ENCODE data around the gene LSM14B.
"Not testable (repeated sequence)": the region's sequence is repeated elsewhere in the genome, so short reads cannot be mapped to it uniquely, and the experiment has no call there.

The LSM14B gene

DNA sequence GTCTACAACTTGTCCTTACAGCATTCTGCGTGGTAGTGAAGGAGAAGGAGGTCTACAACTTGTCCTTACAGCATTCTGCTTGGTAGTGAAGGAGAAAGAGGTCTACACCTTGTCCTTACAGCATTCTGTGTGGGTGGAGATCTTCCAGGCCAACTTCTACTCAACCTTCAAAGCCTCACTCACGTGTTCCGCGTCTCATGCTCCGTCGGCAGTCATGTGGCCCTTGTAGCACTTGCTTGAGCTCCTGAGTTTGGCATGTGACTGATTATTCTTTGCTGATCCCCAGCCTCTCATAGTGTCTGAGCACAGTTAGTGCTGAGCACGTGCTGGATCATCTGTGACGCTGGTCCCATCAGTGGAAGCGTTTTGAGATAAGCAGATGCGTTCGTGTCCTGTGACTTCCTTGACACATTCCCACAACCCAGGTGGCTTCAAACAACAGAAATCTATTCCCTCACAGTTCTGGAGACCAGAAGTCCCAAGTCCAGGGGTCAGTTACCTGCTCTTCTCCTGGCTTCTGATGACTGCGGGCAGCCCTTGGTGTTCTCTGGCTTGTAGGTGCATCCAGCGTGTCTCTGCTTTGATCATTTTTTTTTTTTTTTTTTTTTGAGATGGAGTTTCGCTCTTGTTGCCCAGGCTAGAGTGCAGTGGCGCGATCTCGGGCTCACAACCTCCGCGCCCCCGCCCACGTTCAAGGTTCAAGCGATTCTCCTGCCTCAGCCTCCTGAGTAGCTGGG, 23.9 kb downstream of the LSM14B start:
- Mint-ChIP-seq H3K4me3 (no peak overlapping the region), H3K27ac (no peak overlapping the region), H3K36me3 (no peaks in the 10 kb centered on the region), H3K9me3 (no peaks in the 10 kb centered on the region), H3K27me3 (no peaks in the 10 kb centered on the region), H3K4me1 (peaks cover 37% of the 10 kb centered on the region)

DNA sequence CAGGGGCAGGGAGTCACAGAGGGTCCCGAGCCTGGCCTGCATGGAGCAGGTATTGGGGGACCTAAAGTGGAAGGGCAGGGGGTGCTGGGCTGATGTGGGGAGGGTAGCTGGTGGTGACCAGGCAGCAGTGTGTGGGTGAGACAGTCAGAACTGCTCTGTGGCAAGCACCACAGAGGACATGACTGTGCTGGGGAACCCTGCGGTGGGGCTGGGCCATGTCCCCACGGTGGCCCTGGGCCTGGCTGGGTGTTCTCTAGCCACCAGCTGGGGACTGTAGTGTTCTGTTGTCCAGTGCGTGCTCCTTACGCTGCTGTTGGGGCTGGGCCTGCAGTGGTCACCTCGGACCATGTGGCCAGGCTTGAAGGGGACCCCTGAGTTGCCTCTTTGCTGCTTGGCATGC, 24.9 kb downstream of the LSM14B start:
- H3K4me1 Mint-ChIP-seq = peaks cover 28% of the 10 kb centered on the region
- H3K4me3 Mint-ChIP-seq = no peak overlapping the region
- H3K27me3 Mint-ChIP-seq = no peaks in the 10 kb centered on the region
- no peaks in the 10 kb centered on the region for H3K36me3 Mint-ChIP-seq
- no peaks in the 10 kb centered on the region for H3K9me3 Mint-ChIP-seq
- no peak overlapping the region for H3K27ac Mint-ChIP-seq

DNA sequence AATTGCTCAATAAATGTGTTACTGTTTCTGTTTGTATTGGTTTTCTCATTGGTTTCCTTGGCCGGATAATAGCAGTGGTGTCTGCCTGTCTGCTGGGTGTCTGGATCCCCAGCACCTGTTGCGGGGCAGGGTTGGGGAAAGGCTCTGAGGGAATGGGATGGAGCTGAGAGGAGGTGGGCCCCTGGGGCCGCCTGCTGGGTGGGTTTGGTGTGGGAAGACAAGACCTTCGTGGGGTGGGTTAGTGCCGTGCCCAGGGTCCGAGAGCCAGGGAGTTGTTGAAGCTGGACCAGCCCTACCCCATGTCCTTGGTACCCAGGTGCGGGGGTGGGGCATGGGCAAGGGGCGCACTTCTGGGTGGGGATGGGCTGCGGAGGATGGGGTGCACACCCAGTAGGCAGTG, 25.3 kb downstream of the LSM14B start:
- no peaks in the 10 kb centered on the region for H3K27me3 Mint-ChIP-seq
- H3K27ac Mint-ChIP-seq = no peak overlapping the region
- peaks cover 1% of the 10 kb centered on the region for H3K36me3 Mint-ChIP-seq
- peaks cover 28% of the 10 kb centered on the region for H3K4me1 Mint-ChIP-seq
- no peak overlapping the region for H3K4me3 Mint-ChIP-seq
- no peaks in the 10 kb centered on the region for H3K9me3 Mint-ChIP-seq

DNA sequence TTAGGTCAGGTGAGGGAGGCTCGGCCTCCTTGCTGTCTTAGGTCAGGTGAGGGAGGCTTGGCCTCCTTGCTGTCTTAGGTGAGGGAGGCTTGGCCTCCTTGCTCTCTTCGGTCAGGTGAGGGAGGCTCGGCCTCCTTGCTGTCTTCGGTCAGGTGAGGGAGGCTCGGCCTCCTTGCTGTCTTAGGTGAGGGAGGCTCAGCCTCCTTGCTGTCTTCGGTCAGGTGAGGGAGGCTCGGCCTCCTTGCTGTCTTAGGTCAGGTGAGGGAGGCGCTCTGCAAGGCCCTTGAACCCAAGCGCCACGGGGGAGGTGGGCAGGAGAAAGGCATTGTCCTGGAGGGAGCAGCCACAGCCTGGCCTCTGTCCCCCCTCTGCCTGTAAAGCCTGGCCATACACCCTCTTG, 26.1 kb downstream of the LSM14B start:
- not testable (repeated sequence) for H3K36me3 Mint-ChIP-seq, H3K27ac Mint-ChIP-seq, H3K27me3 Mint-ChIP-seq, H3K4me3 Mint-ChIP-seq, H3K9me3 Mint-ChIP-seq
- H3K4me1 Mint-ChIP-seq = peaks cover 31% of the 10 kb centered on the region

DNA sequence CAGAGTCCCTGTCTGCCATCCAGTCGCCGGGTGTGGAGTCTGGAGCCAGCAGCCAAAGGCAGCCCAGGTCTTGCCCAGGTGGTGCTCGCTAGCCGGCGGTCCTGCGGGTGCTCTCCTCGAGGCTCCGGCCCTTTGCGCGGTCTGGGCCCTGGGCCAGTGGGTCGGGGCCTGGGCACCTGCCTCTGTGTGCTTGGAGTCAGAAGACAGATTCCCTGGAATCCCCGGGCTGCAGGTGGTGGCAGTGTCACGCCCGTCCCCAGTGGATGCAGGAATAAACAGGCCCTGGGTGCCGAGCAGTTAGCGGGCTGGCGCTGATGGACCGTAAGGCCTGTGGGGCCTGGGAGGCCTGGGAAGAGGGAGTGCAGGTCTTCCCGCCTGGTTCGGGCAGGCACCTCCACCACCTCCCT, 26.6 kb downstream of the LSM14B start:
- no peak overlapping the region for H3K27ac Mint-ChIP-seq
- no peaks in the 10 kb centered on the region for H3K9me3 Mint-ChIP-seq
- H3K36me3 Mint-ChIP-seq = peaks cover 11% of the 10 kb centered on the region
- peaks cover 33% of the 10 kb centered on the region for H3K4me1 Mint-ChIP-seq
- H3K4me3 Mint-ChIP-seq = no peak overlapping the region
- H3K27me3 Mint-ChIP-seq = no peaks in the 10 kb centered on the region

DNA sequence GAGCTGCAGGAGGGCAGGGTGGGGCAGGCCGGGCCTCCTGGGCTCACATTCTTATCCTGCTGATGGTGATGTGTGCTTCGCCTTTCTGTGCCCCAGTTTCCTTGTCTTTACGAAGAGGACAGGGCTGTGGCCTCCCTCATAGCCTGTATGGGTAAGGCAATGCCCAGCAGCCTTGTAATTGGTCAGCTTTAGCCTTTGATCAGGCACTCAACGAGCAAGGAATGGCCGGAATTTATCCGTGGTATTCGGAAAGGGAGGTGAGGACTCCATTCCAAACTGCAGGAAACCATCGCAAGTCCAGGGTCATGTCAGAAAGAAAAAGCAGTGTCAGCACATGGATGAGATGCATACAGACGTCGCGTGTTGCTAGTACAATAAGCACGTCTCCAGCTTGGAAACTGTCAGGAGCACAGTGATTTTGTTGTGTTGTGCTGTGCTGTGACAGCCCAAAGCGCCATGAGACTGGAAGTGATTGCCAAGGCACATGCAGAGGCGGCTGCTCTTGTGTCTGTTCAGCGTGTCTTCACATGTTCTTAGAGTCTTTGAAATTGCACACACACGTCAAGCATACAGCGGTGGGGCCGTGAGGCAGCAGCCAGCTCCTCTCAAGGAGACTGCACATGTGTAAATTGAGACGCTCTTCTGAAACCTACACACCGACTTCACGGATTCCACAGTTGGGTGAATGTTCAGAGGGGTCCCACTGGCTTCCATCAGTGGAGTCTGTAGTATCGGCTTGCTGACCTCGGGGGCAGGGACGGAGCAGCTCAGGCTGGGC, 27.4 kb downstream of the LSM14B start:
- Mint-ChIP-seq H3K36me3 (peaks cover 16% of the 10 kb centered on the region), H3K27ac (no peak overlapping the region), H3K4me3 (no peak overlapping the region), H3K9me3 (no peaks in the 10 kb centered on the region), H3K4me1 (peaks cover 33% of the 10 kb centered on the region), H3K27me3 (no peaks in the 10 kb centered on the region)

DNA sequence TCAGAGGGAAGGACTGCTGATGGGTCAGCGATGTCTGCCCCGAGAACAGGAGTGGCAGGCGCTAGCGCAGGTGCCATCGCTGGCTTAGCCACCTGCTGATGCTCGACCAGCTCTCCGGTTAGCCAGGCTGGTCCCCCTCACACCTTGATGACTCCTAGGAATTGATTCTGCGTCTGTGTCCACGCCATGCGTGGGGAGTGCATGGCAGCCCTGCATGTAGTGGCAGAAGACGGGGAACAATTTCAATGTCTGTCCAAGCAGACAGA, 28.0 kb downstream of the LSM14B start:
- Mint-ChIP-seq H3K27me3 (no peaks in the 10 kb centered on the region), H3K9me3 (no peaks in the 10 kb centered on the region), H3K4me1 (peaks cover 30% of the 10 kb centered on the region), H3K27ac (no peak overlapping the region), H3K36me3 (peaks cover 19% of the 10 kb centered on the region), H3K4me3 (no peak overlapping the region)

- no peak overlapping the region for H3K4me3 Mint-ChIP-seq
- H3K27ac Mint-ChIP-seq = no peak overlapping the region
- H3K4me1 Mint-ChIP-seq = peaks cover 23% of the 10 kb centered on the region
- peaks cover 19% of the 10 kb centered on the region for H3K36me3 Mint-ChIP-seq
- H3K9me3 Mint-ChIP-seq = no peaks in the 10 kb centered on the region
- H3K27me3 Mint-ChIP-seq = no peaks in the 10 kb centered on the region
These were observed 28.9 kb downstream of the LSM14B start for GRCh38 chr20:62151225-62151624.

GRCh38 chr20:62151835-62152364, 29.6 kb downstream of the LSM14B start:
- H3K36me3 Mint-ChIP-seq = peaks cover 19% of the 10 kb centered on the region
- no peak overlapping the region for H3K4me3 Mint-ChIP-seq
- peaks cover 23% of the 10 kb centered on the region for H3K4me1 Mint-ChIP-seq
- H3K9me3 Mint-ChIP-seq = no peaks in the 10 kb centered on the region
- no peak overlapping the region for H3K27ac Mint-ChIP-seq
- no peaks in the 10 kb centered on the region for H3K27me3 Mint-ChIP-seq

- no peaks in the 10 kb centered on the region for H3K27me3 Mint-ChIP-seq
- H3K27ac Mint-ChIP-seq = no peak overlapping the region
- H3K36me3 Mint-ChIP-seq = peaks cover 19% of the 10 kb centered on the region
- H3K9me3 Mint-ChIP-seq = no peaks in the 10 kb centered on the region
- H3K4me3 Mint-ChIP-seq = no peak overlapping the region
- H3K4me1 Mint-ChIP-seq = peaks cover 15% of the 10 kb centered on the region
These were observed 33.4 kb downstream of the LSM14B start for GRCh38 chr20:62155428-62156253.

- Mint-ChIP-seq H3K36me3 (peaks cover 19% of the 10 kb centered on the region), H3K27me3 (no peaks in the 10 kb centered on the region), H3K4me3 (no peak overlapping the region), H3K27ac (no peak overlapping the region), H3K9me3 (no peaks in the 10 kb centered on the region), H3K4me1 (peaks cover 15% of the 10 kb centered on the region)
These were observed 33.9 kb downstream of the LSM14B start for GRCh38 chr20:62156254-62156556.

GRCh38 chr20:62156592-62157386, 34.5 kb downstream of the LSM14B start:
- H3K27ac Mint-ChIP-seq = no peak overlapping the region
- H3K9me3 Mint-ChIP-seq = no peaks in the 10 kb centered on the region
- H3K4me1 Mint-ChIP-seq = peaks cover 15% of the 10 kb centered on the region
- peaks cover 19% of the 10 kb centered on the region for H3K36me3 Mint-ChIP-seq
- H3K27me3 Mint-ChIP-seq = no peaks in the 10 kb centered on the region
- H3K4me3 Mint-ChIP-seq = no peak overlapping the region

GRCh38 chr20:62157387-62158087, 35.3 kb downstream of the LSM14B start:
- no peaks in the 10 kb centered on the region for H3K9me3 Mint-ChIP-seq
- no peak overlapping the region for H3K4me3 Mint-ChIP-seq
- H3K36me3 Mint-ChIP-seq = peaks cover 17% of the 10 kb centered on the region
- H3K27ac Mint-ChIP-seq = no peak overlapping the region
- H3K27me3 Mint-ChIP-seq = no peaks in the 10 kb centered on the region
- peaks cover 15% of the 10 kb centered on the region for H3K4me1 Mint-ChIP-seq

GRCh38 chr20:62158088-62158400, 35.8 kb downstream of the LSM14B start:
- peaks cover 12% of the 10 kb centered on the region for H3K4me1 Mint-ChIP-seq
- H3K9me3 Mint-ChIP-seq = no peaks in the 10 kb centered on the region
- no peaks in the 10 kb centered on the region for H3K27me3 Mint-ChIP-seq
- H3K4me3 Mint-ChIP-seq = no peak overlapping the region
- H3K27ac Mint-ChIP-seq = no peak overlapping the region
- H3K36me3 Mint-ChIP-seq = peaks cover 13% of the 10 kb centered on the region

- peaks cover 11% of the 10 kb centered on the region for H3K36me3 Mint-ChIP-seq
These were observed 36.3 kb downstream of the LSM14B start for GRCh38 chr20:62158541-62158940.

More at GRCh38 chr20:62158541-62158940, 36.3 kb downstream of the LSM14B start:
- Mint-ChIP-seq H3K4me1 (peaks cover 12% of the 10 kb centered on the region), H3K4me3 (no peak overlapping the region), H3K9me3 (no peaks in the 10 kb centered on the region), H3K27ac (no peak overlapping the region), H3K27me3 (no peaks in the 10 kb centered on the region)
